ENCODE measurements around the gene ZSCAN10.

The ZSCAN10 gene

GRCh38 chr16:3062553-3062952 lies 36.5 kb downstream of the ZSCAN10 start:
- H3K27me3 ChIP-seq (ENCODE audit: insufficient read depth, poor library complexity, severe bottlenecking), result no peaks in the 10 kb centered on the region
- H3K4me3 ChIP-seq (replicated peaks; ENCODE audit: insufficient read depth, low read length), result no peak overlapping the region
- no peak for DNase-seq (ENCODE audit: low read depth in 1 of 2, low spot score in 1 of 2)
- TF ChIP-seq GABPA (IDR thresholded peaks at IDR 0.05; ENCODE audit: low read depth), result no peak
- no peak for TF ChIP-seq SPI1 (IDR thresholded peaks at IDR 0.05; ENCODE audit: borderline replicate concordance, low read depth)
- no peak for TF ChIP-seq CTCF (IDR thresholded peaks at IDR 0.05; ENCODE audit: insufficient read depth, low read length)
- no peak for TF ChIP-seq REST (IDR thresholded peaks at IDR 0.05; ENCODE audit: insufficient replicate concordance, low read depth)
- TF ChIP-seq POLR2AphosphoS5 (IDR thresholded peaks at IDR 0.05; ENCODE audit: low read depth), result no peak
- peak overlapping the region; percentile 43; the same call in 1 of the 2 replicates for H3K27ac ChIP-seq (replicated peaks)

GRCh38 chr16:3060339-3061127 lies 38.6 kb downstream of the ZSCAN10 start:
- Histone ChIP-seq H3K27me3 (ENCODE audit: insufficient read depth, poor library complexity, severe bottlenecking) (no peaks in the 10 kb centered on the region), H3K4me3 (replicated peaks; ENCODE audit: insufficient read depth, low read length) (no peak overlapping the region), H3K27ac (replicated peaks) (no peak overlapping the region)
- DNase-seq (ENCODE audit: low read depth in 1 of 2, low spot score in 1 of 2), result no peak
- TF ChIP-seq CTCF (IDR thresholded peaks at IDR 0.05; ENCODE audit: insufficient read depth, low read length) (no peak), POLR2AphosphoS5 (IDR thresholded peaks at IDR 0.05; ENCODE audit: low read depth) (no peak), SPI1 (IDR thresholded peaks at IDR 0.05; ENCODE audit: borderline replicate concordance, low read depth) (no peak), REST (IDR thresholded peaks at IDR 0.05; ENCODE audit: insufficient replicate concordance, low read depth) (no peak), GABPA (IDR thresholded peaks at IDR 0.05; ENCODE audit: low read depth) (no peak)

GRCh38 chr16:3059723-3060242 lies 39.3 kb downstream of the ZSCAN10 start:
- peak overlapping the region; percentile 95 for H3K27ac ChIP-seq (replicated peaks)
- DNase-seq (ENCODE audit: low read depth in 1 of 2, low spot score in 1 of 2), result no peak
- no peak for TF ChIP-seq CTCF (IDR thresholded peaks at IDR 0.05; ENCODE audit: insufficient read depth, low read length)
- no peak for TF ChIP-seq GABPA (IDR thresholded peaks at IDR 0.05; ENCODE audit: low read depth)
- TF ChIP-seq SPI1 (IDR thresholded peaks at IDR 0.05; ENCODE audit: borderline replicate concordance, low read depth), result no peak
- TF ChIP-seq REST (IDR thresholded peaks at IDR 0.05; ENCODE audit: insufficient replicate concordance, low read depth), result no peak
- no peak for TF ChIP-seq POLR2AphosphoS5 (IDR thresholded peaks at IDR 0.05; ENCODE audit: low read depth)

More at GRCh38 chr16:3059723-3060242, 39.3 kb downstream of the ZSCAN10 start:
- Histone ChIP-seq H3K4me3 (replicated peaks; ENCODE audit: insufficient read depth, low read length) (peak overlapping the region; percentile 79), H3K27me3 (ENCODE audit: insufficient read depth, poor library complexity, severe bottlenecking) (no peaks in the 10 kb centered on the region)
